ENCODE measurements around the gene PNMA5. TPM values are rescaled to one million over a fixed set of nuclear protein-coding genes. Genes with fewer than 3 reads are reported as not detected.
"Not testable (repeated sequence)": the region's sequence is repeated elsewhere in the genome, so short reads cannot be mapped to it uniquely, and the experiment has no call there.

PNMA5 gene
- total RNA-seq, result not detected in 2 replicates

DNA sequence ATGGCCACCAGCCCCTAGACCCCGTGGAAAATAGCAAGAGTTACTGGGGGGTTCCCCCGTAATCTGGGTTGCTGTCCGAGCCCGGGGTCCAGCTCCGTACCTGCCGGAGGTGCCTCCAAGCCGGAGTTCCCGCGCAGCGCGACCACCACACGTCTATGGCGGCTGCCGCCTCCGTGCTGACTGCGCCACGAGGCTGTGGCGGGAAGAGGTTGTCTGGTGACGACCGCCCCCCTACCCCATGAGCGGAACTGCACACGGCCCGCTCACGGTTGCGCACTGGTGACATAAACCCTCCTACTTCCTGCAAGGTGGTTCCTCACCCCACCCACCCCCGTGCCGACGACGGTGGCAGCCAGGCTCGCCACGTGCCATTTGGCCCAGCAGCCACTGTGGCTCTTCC lies at the start of gene PNMA5:
Gene PNMA5, minus strand, starts transcription at position 184 of the 400 bp plus-strand sequence. CDS start 2,518 bp downstream, outside the sequence.
- DNase-seq (ENCODE audit: extremely low read depth, low read depth, low spot score), result no peak

DNA sequence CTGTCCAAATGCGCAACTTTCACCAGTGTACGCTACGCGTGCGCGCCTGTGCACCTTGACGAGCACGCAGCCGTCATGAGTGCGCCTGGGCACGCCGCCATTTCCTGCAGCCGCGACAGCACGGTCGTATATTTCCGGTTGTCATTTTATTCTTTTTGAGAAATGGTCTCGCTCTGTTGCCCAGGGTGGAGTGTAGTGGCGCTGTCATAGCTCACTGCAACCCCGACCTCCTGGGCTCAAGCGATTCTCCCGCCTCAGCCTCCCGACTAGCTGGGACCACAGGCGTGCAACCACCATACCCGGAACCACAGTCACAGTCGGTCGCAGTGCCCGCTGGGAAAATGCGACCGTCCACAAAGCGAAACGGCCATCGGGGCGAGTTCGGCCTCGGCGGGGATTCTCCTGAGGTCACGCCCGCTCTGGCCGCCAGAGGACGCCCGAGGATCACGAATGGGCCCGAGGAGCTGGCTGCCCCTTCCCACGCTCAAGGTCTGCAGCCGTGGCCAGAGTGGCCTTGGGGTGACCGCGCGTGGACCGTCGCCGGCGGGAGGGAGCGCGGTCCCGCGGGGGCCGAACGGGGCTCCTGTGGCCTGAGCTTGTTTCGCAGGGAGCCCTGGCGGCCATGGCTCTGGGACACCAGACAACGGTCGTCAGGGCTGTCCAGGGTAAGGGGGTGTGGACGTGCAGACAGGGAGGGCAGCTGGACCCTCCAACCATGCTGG lies 38.6 kb upstream of the PNMA5 start:
- no peak for DNase-seq (ENCODE audit: extremely low read depth, low read depth, low spot score)

DNA sequence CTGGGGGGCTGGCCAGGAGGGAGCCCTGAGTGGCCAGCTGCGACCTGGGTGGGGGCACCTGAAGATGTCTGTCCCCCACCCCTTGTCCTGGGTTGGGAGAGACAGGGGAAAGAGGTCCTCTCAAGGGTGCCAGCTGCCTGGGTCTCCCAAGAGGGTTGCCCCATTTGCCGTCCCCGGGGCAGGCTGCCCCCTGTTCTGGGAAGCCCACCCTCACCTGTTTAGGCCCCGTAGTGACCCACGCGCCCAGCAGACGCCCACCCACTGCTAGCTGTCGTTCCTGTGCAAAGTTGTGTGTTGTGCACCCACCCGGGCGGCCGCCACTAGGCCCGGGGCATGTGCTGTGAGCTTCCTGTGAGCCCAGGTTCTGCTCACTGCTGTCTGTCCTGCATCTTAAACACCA lies 36.9 kb upstream of the PNMA5 start:
- no peak for DNase-seq (ENCODE audit: extremely low read depth, low read depth, low spot score)

DNA sequence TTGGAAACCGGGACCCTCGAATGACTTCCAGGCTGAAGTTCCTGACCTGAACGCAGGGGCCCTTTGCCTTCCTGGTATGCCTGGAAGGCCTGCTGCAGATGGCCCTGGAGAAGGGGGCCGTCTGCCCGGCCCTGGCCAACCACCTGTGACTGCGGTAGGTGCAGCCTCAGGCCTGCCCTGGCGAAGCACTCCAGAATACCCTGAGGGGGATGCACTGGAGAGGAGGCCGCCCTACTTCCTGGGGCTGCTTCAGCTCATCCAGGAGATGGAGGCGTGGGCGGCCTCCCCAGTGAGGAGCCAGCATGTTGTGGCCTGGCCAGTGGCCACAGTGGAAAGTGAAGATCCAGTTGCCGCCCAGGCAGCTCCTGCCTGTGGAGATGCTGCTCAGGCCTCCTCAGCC lies 36.0 kb upstream of the PNMA5 start:
- DNase-seq (ENCODE audit: extremely low read depth, low read depth, low spot score), result no peak

DNA sequence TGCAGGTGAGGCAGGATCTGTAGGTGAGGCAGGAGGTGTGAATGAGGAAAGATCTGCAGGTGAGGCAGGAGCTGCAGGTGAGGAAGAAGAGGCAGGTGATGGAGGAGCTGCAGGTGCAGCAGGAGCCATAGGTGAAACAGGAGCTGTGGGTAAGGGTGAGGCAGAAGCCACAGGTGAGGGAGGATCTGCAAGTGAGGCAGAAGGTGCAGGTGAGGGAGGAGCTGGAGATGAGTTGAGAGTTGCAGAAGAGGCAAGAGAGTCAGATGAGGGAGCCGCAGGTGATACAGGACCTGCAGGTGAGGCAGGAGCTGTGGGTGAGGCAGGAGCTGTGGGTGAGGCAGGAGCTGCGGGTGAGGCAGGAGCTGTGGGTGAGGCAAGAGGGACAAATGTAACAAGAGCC lies 35.2 kb upstream of the PNMA5 start:
- DNase-seq (ENCODE audit: extremely low read depth, low read depth, low spot score), result no peak

DNA sequence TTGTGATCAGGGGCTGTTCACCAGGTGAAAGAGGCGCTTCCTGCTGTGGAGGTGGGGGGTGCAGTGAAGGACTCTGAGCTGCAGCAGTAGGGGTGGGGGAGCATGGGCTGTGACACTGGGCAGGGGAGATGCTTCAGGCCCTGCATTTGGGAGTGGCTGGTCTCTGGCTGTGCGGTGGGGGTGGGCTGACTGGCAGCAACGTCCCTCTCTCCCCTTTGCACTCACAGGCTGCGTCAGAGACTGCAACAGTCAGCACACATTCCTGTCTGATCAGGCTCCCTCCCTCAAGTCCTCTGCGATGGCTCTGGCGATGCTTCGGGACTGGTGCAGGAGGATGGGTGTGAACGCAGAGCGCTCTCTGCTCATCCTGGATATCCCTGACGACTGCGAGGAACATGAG lies 34.6 kb upstream of the PNMA5 start:
- not testable (repeated sequence) for DNase-seq (ENCODE audit: extremely low read depth, low read depth, low spot score)

DNA sequence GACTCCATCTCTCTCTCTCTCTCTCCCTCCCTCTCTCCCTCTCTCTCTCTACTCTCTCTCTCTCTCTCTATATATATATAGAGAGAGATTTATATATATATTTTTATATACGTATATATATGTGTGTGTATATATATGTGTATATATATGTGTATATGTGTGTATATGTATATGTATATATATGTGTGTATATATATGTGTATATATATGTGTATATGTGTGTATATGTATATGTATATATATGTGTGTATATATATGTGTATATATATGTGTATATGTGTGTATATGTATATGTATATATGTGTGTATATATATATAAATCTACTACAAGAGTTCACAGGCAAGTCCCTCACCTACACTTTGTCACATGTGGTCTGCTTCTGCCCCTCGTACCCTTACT lies 32.6 kb upstream of the PNMA5 start:
- DNase-seq (ENCODE audit: extremely low read depth, low read depth, low spot score), result not testable (repeated sequence)

DNA sequence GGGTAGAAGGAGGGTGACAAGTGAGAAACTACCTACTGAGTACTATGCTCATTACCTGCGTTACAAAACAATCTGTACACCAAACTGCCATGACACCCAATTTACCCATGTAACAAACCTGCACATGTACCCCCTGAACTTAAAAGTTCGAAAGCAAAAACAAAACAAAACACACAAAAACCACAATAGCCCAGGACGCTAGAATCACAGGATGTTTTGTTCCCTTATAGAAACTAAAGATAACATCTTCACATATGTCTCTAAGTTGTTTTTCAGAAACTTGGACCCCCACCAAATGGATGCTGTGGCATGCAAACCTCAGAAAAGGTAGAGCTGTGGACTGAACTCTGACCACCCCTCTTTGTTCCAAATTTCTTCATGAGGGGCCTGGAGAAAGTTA lies 25.2 kb upstream of the PNMA5 start:
- DNase-seq (ENCODE audit: extremely low read depth, low read depth, low spot score), result no peak

DNA sequence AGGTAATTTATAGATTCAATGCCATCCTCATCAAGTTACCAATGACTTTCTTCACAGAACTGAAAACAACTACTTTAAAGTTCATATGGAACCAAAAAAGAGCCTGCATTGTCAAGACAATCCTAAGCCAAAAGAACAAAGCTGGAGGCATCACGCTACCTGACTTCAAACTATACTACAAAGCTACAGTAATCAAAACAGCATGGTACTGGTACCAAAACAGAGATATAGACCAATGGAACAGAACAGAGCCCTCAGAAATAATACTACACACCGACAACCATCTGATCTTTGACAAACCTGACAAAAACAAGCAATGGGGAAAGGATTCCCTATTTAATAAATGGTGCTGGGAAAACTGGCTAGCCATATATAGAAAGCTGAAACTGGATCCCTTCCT lies 23.3 kb upstream of the PNMA5 start:
- DNase-seq (ENCODE audit: extremely low read depth, low read depth, low spot score), result not testable (repeated sequence)

DNA sequence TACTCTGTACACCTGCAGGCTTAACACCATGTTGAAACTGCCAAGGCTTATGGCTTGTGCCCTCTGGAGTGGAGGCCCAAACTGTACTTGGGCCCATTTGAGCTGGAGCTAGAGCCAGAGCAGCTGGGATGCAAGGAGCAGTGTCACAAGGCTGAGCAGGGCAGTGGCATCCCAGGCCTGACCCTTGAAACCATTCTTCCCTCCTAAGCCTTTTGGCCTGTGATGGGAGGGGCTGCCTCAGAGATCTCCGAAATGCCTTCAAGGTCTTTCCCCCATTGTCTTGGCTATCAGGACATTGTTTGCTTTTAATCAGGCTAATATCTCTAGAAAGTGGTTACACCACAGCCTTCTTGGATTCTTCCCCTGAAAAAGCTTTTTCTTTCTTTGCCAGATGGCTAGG lies 10.9 kb upstream of the PNMA5 start:
- no peak for DNase-seq (ENCODE audit: extremely low read depth, low read depth, low spot score)

DNA sequence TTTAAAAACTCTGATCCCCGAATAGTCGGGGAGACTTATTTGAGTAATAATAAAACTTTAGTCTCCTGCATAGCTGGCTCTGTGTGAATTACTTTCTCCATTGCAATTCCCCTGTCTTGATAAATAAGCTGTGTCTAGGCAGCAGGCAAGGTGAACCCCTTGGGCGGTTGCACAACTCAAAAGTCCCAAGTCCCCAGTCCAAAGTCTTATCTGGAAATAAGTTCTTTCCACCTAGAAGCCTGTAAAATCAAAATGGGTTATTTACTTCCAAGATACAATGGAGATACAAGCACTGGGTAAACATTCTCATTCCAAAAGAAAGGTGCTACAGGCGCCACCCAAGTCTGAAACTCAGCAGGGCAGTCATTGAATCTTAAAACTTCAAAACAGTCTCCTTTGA lies 10.1 kb upstream of the PNMA5 start:
- no peak for DNase-seq (ENCODE audit: extremely low read depth, low read depth, low spot score)

DNA sequence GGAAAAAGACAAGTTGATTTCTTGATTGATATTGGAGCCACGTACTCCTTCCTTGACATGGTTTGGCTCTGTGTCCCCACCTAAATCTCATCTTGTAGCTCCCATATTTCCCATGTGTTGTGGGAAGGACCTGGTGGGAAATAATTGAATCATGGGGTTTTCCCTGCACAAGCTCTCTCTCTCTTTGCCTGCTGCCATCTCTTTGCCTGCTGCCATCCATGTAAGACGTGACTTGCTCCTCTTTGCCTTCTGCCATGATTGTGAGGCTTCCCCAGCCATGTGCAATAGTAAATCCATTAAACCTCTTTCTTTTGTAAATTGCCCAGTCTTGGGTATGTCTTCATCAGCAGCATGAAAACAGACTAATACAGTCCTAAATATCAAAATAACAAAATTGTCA lies 8.3 kb upstream of the PNMA5 start:
- DNase-seq (ENCODE audit: extremely low read depth, low read depth, low spot score), result not testable (repeated sequence)

DNA sequence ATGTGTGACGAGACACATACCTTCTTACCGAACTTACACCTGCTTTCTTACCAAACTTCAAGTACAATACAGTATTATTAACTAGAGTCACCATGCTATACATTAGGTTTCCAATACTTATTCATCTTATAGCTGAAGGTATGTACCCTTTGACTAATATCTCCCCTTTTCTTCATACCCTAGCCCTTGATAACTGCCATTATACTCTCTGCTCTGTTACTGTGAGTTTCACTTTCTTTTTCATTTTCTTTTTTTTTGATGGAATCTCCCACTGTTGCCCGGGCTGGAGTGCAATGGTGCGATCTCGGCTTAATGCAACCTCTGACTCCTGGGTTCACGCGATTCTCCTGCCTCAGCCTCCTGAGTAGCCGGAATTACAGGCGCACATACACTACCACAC lies 3.4 kb upstream of the PNMA5 start:
- no peak for DNase-seq (ENCODE audit: extremely low read depth, low read depth, low spot score)

DNA sequence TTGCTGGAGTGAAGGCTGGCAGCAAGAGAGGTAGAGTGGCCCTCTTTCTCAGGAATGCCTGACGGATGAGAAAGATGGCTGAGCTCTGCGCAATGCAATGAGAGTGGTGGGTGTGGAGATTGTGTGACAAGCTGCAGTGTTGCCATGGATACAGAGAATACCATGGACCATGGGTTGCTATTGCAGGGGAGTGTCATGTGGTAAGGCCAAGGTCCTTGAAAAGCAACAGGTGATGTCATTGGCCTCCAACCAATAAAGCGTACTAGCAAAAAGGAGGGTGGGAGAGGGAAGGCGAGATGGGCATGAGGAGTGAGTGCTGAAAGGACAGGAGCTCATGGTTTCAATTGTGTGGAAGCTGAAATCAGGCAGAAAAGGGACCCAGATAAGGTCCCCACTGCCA lies 1.8 kb downstream of the PNMA5 start:
- DNase-seq (ENCODE audit: extremely low read depth, low read depth, low spot score), result no peak

DNA sequence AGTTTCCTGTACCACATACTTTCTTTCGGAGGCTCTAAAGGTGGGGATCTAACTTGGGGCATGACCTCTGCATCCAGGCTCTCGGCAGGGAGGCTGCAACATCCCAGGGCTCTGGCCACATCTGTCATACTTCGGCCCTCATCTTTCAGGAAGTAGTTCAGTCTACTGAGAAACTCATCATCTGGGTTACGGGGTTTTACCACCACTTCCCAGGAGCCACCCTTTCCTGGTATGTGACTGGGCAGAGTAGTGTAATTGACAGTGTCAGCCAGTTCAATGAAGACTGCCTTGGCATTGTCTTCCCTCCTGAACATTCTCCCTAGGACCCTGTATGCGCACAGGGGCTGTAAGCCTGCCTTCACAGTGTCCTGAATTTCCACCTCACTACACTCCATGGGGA lies 2.8 kb downstream of the PNMA5 start:
- DNase-seq (ENCODE audit: extremely low read depth, low read depth, low spot score), result no peak

DNA sequence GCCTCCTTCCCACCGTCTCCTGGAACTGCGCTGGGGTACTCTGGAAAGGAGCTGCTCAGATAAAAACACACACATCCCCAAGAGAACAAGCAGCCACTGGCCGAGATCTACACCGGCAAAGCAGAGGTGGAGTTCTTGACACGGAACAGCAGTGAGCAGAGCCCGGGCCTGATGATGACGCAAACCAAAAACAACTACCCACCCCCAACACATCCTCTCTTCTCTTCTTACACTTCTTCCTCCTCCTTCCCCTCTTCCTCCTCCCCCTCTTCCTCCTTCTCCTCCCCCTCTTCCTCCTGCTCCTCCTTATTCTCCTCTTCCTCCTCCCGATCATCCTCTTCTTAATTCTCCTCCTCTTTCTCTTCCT lies 4.6 kb downstream of the PNMA5 start:
- DNase-seq (ENCODE audit: extremely low read depth, low read depth, low spot score), result no peak

DNA sequence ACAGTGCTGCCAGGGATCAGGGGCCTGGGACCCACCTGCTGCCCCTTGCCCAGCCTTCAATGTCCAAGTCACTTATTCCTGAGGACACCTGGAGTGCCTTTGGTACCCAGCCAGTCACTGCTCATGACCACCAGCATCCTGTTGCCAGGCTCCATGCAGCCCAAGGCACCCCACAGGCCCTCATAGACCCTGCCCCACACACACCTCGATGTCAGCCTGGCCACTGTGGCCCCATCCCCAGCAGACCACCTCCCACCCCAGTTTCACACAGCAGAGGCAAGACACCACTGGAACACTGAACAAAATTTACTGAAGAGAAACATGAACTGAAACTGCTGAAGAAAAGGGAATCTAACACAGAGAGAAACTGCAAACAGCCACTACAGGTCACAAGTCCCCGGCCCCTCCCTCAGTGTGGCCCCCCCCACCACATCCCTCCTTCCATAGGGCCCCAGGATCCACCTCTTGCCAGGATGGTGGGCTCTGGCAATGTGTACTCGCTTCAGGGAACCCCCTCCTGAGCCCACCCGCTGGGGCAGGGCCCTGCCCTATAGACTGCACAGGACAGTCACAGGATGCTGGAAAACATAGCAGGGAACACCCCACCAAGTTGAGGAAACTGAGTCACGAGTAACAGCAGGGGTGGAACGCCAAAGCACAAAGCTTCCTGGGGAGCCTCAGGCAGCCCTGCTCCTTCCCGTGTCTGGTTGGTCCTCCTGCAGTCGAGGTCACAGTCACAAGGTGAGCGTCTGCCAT lies 5.2 kb downstream of the PNMA5 start:
- DNase-seq (ENCODE audit: extremely low read depth, low read depth, low spot score), result no peak

DNA sequence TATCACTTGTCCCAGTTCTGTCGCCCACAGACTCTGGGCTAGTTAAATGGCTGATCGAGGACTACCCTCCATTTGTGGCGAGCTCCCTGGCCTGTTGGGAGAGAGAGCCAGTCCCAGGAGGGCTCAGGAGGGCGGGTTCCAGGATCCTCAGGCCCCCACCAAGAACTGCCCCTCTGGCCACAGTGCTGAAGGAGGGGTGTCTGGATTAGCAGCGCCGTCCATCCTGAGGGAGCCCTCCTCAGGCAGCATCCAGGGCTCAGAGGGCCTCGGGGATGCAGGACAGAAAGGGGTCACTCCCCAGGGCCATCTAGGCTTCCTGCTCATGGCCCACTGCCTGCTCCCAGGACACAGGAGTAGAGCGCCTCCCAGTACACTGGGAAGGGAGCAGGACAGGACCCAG lies 6.1 kb downstream of the PNMA5 start:
- no peak for DNase-seq (ENCODE audit: extremely low read depth, low read depth, low spot score)

DNA sequence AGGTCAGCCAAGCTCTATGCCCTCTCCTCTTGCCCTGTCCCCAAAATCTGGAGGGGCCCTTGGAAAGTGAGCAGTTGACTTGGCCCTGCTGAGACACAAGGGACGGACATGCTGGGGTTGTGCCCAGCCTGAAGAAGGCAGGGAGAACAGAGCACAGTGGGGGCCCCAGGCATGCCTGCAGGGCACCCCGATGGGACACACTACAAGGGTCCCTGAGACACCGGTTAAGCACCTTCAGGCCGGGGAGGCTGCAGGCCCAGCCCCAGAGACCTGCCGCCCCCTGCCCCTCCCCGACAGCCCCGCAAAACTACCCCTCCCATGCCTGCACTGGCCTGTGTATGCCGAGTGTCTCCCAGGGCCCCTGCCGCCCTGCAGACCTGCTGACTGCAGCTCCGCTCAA lies 6.8 kb downstream of the PNMA5 start:
- DNase-seq (ENCODE audit: extremely low read depth, low read depth, low spot score), result not testable (repeated sequence)

DNA sequence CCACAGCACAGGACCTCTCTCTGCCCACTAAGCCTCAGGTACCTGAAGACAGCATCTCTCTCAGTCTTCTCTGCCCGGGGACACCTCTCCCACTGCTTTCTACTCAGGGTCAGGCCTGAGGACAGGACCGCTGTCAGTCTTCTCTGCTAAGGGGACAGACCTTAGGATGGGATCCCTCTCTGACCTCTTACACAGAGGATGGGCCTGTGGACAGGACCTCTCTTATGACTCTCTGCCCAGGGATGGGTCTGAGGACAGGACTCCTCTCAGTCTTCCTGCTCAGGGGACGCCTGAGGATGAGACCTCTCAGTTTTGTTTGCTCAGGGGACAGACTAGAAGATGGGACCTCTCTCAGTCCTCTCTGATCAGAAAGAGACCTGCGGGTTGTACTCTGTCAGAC lies 8.5 kb downstream of the PNMA5 start:
- DNase-seq (ENCODE audit: extremely low read depth, low read depth, low spot score), result not testable (repeated sequence)

DNA sequence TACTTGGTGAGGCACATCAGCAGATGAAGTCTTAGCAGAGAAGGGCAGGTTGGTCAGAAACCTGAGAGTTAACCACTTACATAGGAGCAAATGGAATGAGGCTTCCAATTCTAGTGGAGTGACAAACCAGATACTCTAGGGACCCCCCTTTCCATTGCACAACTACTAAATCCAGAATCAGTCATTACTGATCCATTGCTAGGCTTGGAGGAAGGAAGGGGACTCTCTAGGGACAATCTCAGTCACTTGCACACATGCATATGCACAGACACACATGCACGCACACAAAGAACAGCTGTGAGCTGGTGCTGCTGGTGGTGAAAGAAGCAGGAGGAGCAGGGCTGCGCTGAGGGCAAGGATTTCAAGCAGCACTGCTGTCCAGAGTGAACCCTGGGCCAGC lies 25.7 kb downstream of the PNMA5 start:
- no peak for DNase-seq (ENCODE audit: extremely low read depth, low read depth, low spot score)

DNA sequence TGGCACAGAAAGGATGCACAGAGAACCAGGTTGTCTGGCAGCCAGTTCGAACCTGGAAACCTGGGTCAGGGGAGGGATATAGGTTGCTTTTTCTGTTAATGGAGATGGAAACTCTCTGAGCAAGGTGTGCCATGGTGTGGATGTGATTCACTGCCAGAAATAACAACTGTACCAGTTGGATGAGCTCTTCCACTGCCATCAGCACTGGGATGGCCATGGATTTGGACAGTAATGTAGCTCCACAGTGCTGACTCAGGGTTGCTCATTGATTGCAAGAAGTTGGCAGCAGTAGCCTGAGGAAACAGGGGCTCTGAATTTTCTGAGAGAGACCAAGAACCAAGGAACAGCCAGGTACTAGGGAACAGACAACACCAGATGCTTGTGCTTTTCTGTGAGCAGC lies 33.8 kb downstream of the PNMA5 start:
- no peak for DNase-seq (ENCODE audit: extremely low read depth, low read depth, low spot score)

All from glomerular endothelial cell (primary cell).